ENCODE data around the gene PIK3C2G. TPM values are rescaled to one million over a fixed set of nuclear protein-coding genes. Genes with fewer than 3 reads are reported as not detected.

Gene PIK3C2G
- total RNA-seq, 8 experiments from 2014 or later = 0.05 to 0.92 (median 0.19) TPM; not detected in 5

DNA sequence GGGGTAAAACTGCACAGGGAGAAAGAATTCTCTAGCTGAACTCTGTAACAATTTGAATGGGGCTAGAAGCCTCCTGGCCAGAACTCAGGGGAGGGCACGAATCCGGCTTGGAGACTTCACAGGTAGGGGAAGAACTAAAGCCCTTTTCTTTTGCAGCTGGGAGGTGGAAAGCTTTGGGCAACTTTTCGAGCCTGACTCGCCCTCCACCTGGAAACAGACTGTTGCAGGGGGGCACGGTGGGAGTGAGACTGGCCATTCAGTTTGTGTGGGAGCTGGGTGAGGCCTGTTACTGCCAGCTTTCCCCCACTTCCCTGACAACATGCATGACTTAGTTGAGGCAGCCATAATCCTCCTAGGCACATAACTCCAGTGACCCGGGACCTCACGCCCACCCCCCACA is 340.6 kb downstream of the PIK3C2G start:
- 80 to 100% (median 97%) methylated on average over 1 to 3 of the region's 7 CpGs; no CpG with 5 or more reads in 6 of the 10 experiments for WGBS, 10 experiments
- no peak overlapping the region for H3K4me3 ChIP-seq
- H3K4me1 ChIP-seq (replicated peaks in 1 of 2) = no peaks in the 10 kb centered on the region
- H3K27ac ChIP-seq = no peak overlapping the region
- ATAC-seq (replicated peaks in 6 of 8) = no peak
- in situ Hi-C loops (cut with MboI; ENCODE audit: low pct_unique_long_range_greater_than_20kb in 2 of 9, low sequenced_read_pairs in 9 of 9, unreplicated experiment in 9 of 9) = no loop called here

DNA sequence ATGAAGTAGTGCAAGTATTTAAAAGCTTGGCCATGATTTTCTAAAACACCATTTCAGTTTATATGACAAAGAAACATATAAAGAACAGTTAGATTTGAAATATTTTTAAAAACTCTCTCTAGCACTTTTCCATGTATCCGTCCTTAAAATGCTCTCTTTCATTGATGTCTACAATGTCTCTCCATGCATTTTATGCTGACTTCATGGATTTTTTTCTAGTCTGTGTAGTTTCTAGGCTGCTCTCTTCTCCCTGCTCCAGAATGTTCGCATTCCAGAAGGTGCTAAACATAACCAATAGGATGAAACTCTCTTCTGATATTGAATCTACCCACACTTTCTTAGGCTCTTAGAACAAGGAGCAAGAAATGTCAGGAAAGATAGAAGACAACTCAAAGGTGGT is 351.7 kb downstream of the PIK3C2G start:
- no peaks in the 10 kb centered on the region for H3K4me1 ChIP-seq (replicated peaks in 1 of 2)
- no peak for ATAC-seq (replicated peaks in 6 of 8)
- H3K4me3 ChIP-seq = no peak overlapping the region
- WGBS, 10 experiments = 17 to 100% (median 89%) methylated on average over 1 to 2 of the region's 2 CpGs
- in situ Hi-C loops (cut with MboI; ENCODE audit: low pct_unique_long_range_greater_than_20kb in 2 of 9, low sequenced_read_pairs in 9 of 9, unreplicated experiment in 9 of 9) = no loop called here
- no peak overlapping the region for H3K27ac ChIP-seq

DNA sequence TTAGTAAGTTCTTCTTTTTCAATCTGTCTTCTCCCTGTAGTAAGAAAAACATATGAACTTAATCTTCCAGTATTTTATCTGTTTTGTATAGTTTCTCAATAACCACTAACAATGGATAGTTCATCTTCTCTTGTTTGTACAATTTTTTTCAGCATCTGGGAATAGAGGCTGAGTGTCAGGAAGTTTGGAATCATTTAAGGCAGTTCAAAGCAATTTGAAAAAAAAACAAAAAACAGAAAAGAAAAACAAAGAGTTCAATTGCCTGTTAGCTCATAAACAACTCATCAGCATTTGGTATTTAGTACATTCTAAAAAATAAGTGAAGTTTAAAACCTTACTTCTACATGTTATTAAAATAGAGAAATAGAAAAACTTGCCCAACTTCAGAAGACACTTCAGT is 359.7 kb downstream of the PIK3C2G start:
- no peak overlapping the region for H3K4me3 ChIP-seq
- no peaks in the 10 kb centered on the region for H3K4me1 ChIP-seq (replicated peaks in 1 of 2)
- in situ Hi-C loops (cut with MboI; ENCODE audit: low pct_unique_long_range_greater_than_20kb in 2 of 9, low sequenced_read_pairs in 9 of 9, unreplicated experiment in 9 of 9) = no loop called here
- ATAC-seq (replicated peaks in 6 of 8) = no peak
- H3K27ac ChIP-seq = no peak overlapping the region

DNA sequence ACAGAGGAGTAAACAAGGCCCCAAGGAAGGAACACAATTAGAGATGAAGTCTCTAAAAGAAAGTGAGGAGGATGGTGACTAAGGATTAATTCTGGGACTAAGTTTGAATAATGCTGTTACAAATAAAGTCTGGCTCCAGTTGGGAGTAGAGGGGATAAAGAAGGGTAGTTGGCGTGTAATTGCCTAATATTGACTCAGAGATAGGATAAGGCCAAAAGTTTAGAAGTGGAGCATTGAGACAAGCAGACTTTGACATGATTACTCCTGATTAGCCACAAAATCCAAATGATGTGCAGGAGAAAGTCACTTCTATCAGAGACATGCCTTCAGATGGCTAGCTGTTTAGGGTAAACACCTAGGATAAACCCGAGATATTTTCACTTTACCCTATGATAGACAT is 368.1 kb downstream of the PIK3C2G start:
- in situ Hi-C loops (cut with MboI; ENCODE audit: low pct_unique_long_range_greater_than_20kb in 2 of 9, low sequenced_read_pairs in 9 of 9, unreplicated experiment in 9 of 9) = no loop called here
- WGBS, 10 experiments = 45 to 100% (median 93%) methylated on average over 1 to 2 of the region's 2 CpGs; no CpG with 5 or more reads in 1 of the 10 experiments
- no peak for ATAC-seq (replicated peaks in 6 of 8)
- Histone ChIP-seq H3K4me3 (no peak overlapping the region), H3K27ac (no peak overlapping the region), H3K4me1 (replicated peaks in 1 of 2) (no peaks in the 10 kb centered on the region)

DNA sequence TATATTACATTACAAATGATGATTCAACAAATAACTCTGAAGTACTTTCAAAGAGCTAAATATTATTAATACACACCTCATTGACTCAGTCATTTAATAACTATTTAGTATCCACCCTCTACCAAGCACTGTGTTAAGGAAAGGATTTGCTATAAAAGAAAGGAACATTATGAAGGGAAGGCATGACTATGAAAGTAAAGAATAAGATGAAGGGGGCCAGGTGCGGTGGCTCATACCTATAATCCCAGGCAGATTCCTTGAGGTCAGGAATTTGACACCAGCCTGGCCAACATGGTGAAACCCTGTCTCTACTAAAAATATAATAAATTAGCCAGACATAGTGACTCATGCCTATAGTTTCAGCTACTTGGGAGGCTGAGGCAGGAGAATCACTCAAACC is 368.6 kb downstream of the PIK3C2G start:
- WGBS, 10 experiments = 67 to 100% (median 83%) methylated on average over 1 of the region's 1 CpG; no CpG with 5 or more reads in 4 of the 10 experiments
- Histone ChIP-seq H3K4me3 (no peak overlapping the region), H3K27ac (no peak overlapping the region), H3K4me1 (replicated peaks in 1 of 2) (no peaks in the 10 kb centered on the region)
- in situ Hi-C loops (cut with MboI; ENCODE audit: low pct_unique_long_range_greater_than_20kb in 2 of 9, low sequenced_read_pairs in 9 of 9, unreplicated experiment in 9 of 9) = no loop called here
- ATAC-seq (replicated peaks in 6 of 8) = no peak

DNA sequence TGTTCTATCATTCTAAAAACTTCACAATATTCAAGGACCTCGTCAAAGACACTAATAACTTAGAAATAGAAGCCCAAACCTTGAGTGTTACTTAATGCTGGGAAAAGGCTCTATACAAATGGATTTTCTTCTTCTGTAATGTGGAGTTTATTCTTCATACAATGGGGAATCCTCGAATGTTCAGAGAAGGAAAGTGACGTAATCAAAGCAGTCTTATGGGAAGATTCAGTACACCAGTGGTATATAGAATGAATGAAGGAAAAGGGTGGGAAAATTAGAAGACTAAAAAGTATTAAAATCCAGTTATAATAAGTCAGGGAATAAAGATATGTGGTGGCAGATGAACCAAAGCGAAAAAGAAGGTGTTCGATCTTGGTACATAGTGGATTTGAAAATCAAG is 370.0 kb downstream of the PIK3C2G start:
- WGBS, 10 experiments = 37 to 100% (median 87%) methylated on average over 1 to 5 of the region's 5 CpGs
- Histone ChIP-seq H3K4me3 (no peak overlapping the region), H3K27ac (no peak overlapping the region), H3K4me1 (replicated peaks in 1 of 2) (no peaks in the 10 kb centered on the region)
- in situ Hi-C loops (cut with MboI; ENCODE audit: low pct_unique_long_range_greater_than_20kb in 2 of 9, low sequenced_read_pairs in 9 of 9, unreplicated experiment in 9 of 9) = no loop called here
- no peak for ATAC-seq (replicated peaks in 6 of 8)

DNA sequence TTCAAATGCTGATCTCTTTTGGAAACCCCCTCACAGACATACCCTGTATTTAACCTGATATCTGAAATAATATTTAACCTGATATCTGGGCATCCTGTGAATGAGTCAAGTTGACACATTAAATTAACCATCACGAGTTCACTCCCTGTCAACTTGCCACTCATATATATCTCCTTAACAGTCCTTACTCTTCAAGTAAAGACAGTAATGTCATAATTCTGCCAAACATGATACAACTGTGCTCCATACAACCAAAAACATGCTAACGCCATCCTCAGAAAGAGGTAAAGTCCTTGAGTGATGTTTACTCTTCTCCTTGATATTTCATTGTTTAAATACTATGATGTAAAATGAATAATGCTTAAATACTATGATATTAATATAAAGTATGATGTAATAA is 371.5 kb downstream of the PIK3C2G start:
- Histone ChIP-seq H3K4me1 (replicated peaks in 1 of 2) (no peaks in the 10 kb centered on the region), H3K4me3 (no peak overlapping the region), H3K27ac (no peak overlapping the region)
- in situ Hi-C loops (cut with MboI; ENCODE audit: low pct_unique_long_range_greater_than_20kb in 2 of 9, low sequenced_read_pairs in 9 of 9, unreplicated experiment in 9 of 9) = no loop called here
- no peak for ATAC-seq (replicated peaks in 6 of 8)
- WGBS, 10 experiments = 17 to 100% (median 75%) methylated on average over 1 to 2 of the region's 2 CpGs; no CpG with 5 or more reads in 1 of the 10 experiments

DNA sequence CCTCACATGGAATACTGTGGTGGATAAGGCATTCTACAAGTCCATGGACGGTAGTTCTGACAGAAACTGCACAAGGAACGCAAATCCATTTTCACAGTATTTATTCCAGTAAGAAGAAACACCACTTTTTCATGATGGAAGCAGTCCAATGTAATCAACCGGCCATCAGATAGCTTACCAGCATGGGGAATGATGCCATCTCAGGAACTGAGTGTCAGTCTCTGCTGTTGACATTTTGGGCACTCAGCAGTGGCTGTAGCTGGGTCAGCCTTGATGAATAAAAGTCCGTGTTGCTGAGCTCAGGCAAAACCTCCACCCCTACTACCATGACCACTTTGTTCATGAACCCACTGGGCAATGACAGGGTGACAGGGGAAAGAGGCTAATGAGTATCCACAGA is 373.1 kb downstream of the PIK3C2G start:
- in situ Hi-C loops (cut with MboI; ENCODE audit: low pct_unique_long_range_greater_than_20kb in 2 of 9, low sequenced_read_pairs in 9 of 9, unreplicated experiment in 9 of 9) = no loop called here
- WGBS, 10 experiments = 20 to 100% (median 69%) methylated on average over 1 to 4 of the region's 4 CpGs; no CpG with 5 or more reads in 3 of the 10 experiments
- Histone ChIP-seq H3K4me3 (no peak overlapping the region), H3K4me1 (replicated peaks in 1 of 2) (no peaks in the 10 kb centered on the region), H3K27ac (no peak overlapping the region)
- ATAC-seq (replicated peaks in 6 of 8) = no peak

DNA sequence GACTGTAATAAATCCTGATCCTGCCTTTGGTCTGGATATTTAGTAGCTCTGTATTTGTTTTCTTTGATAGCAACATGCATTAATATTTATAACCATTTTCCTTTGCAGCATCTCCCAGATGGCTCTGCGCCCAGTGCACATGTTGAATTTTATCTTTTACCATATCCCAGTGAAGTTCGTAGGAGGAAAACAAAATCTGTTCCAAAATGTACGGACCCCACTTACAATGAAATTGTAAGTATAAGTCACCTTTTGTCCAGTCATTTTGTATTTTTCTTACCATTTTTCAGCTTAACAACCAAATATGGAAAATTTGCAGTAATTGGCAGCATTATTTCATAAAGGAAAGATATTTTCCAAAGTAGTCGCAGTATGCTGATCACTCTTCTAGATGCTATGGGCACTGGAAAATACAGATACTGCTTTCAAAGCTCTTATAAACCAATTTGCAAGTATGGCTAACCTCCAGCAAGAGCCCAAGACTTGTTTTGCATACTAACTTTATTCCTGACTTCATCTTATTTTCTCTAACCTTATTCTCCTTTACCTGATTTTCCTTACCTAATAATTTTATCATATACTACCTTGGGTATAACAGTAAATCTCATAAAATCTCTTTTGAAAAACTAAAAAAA is 379.1 kb downstream of the PIK3C2G start:
- in situ Hi-C loops (cut with MboI; ENCODE audit: low pct_unique_long_range_greater_than_20kb in 2 of 9, low sequenced_read_pairs in 9 of 9, unreplicated experiment in 9 of 9) = no loop called here
- H3K4me3 ChIP-seq = no peak overlapping the region
- no peak overlapping the region for H3K27ac ChIP-seq
- no peaks in the 10 kb centered on the region for H3K4me1 ChIP-seq (replicated peaks in 1 of 2)
- ATAC-seq (replicated peaks in 6 of 8) = no peak
- 33 to 100% (median 90%) methylated on average over 1 to 4 of the region's 4 CpGs for WGBS, 10 experiments

DNA sequence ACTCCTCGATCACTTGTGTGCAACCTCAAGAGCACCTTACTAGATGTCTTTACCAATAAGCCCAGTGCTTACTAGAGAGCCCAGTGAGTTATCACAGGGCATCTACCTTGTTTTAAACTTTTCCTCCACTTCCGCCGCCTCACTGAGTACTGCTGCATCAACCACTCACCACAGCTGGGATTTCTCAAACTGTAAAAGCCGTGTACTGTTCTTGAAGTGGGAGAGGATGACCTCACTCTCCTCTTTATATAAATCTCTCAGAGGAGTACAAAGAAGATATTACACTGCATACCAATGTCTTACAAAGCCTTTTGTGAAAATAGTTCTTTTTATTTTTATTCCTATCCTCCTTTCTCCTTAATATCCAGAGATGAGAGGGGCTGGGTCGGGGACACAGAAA is 382.4 kb downstream of the PIK3C2G start:
- Histone ChIP-seq H3K4me1 (replicated peaks in 1 of 2) (peaks cover 0 to 3% of the 10 kb centered on the region in 2 donors), H3K27ac (no peak overlapping the region), H3K4me3 (no peak overlapping the region)
- ATAC-seq (replicated peaks in 6 of 8) = peak in 5 of 8 experiments; percentile 74 to 97 (median 93)
- in situ Hi-C loops (cut with MboI; ENCODE audit: low pct_unique_long_range_greater_than_20kb in 2 of 9, low sequenced_read_pairs in 9 of 9, unreplicated experiment in 9 of 9) = no loop called here
- WGBS, 10 experiments = 40 to 100% (median 91%) methylated on average over 1 to 4 of the region's 5 CpGs; no CpG with 5 or more reads in 3 of the 10 experiments

DNA sequence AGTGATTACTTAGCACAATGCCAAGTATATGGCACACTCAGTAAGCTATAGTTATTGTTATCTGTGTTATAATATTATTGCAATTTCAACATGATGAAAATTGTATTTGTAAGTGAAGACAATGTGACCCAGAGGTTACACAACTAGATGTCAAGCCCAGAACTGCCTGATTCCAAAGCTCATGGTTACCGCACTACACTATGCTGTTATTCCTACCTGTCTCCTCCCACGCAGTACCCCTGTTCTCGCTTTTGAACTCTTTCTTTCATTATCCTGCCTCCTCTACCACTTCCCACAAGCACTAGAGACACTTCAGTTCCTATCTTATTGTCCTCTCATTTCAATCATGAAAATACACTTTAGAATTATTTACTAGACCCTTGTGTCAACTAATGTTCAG is 383.2 kb downstream of the PIK3C2G start:
- in situ Hi-C loops (cut with MboI; ENCODE audit: low pct_unique_long_range_greater_than_20kb in 2 of 9, low sequenced_read_pairs in 9 of 9, unreplicated experiment in 9 of 9) = no loop called here
- ATAC-seq (replicated peaks in 6 of 8) = no peak
- WGBS, 10 experiments = 83 to 100% (median 90%) methylated on average over 1 to 3 of the region's 3 CpGs; no CpG with 5 or more reads in 3 of the 10 experiments

DNA sequence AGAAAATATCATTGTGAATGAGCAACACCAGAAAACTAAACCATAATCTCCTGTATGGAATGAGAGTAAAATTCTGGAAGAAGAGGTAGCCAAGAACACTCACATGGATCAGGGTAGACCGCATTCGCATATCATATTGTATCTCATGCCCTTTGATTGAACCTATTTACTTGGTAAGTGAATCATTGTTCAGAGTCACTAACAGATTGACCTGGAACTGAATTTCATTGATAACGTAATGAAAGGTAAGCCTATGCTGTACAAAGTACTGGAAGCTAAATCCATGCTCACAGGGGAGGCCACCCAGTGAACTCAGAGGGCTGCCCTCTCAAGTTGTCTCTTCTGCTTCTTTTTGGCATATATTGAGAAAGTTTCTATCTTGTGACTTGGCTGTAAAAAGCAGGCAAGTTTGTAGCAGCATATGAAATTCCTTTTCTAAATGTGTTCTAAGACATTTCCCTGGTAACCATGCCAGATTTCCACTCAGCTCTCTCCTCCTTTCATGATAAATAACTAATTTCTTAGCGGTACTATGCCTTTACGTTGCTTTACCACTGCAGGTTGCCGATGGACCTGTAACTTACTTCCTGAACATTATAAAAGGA is 385.1 kb downstream of the PIK3C2G start:
- H3K4me3 ChIP-seq = no peak overlapping the region
- peaks cover 0 to 3% of the 10 kb centered on the region in 2 donors for H3K4me1 ChIP-seq (replicated peaks in 1 of 2)
- H3K27ac ChIP-seq = no peak overlapping the region
- ATAC-seq (replicated peaks in 6 of 8) = peak in 1 of 8 experiments; percentile 58
- WGBS, 10 experiments = 51 to 100% (median 89%) methylated on average over 2 to 6 of the region's 6 CpGs; no CpG with 5 or more reads in 1 of the 10 experiments
- in situ Hi-C loops (cut with MboI; ENCODE audit: low pct_unique_long_range_greater_than_20kb in 2 of 9, low sequenced_read_pairs in 9 of 9, unreplicated experiment in 9 of 9) = no loop called here

More for the DNA sequence above, 383.2 kb downstream of the PIK3C2G start:
- H3K27ac ChIP-seq = no peak overlapping the region
- H3K4me3 ChIP-seq = no peak overlapping the region
- peaks cover 0 to 3% of the 10 kb centered on the region in 2 donors for H3K4me1 ChIP-seq (replicated peaks in 1 of 2)

DNA sequence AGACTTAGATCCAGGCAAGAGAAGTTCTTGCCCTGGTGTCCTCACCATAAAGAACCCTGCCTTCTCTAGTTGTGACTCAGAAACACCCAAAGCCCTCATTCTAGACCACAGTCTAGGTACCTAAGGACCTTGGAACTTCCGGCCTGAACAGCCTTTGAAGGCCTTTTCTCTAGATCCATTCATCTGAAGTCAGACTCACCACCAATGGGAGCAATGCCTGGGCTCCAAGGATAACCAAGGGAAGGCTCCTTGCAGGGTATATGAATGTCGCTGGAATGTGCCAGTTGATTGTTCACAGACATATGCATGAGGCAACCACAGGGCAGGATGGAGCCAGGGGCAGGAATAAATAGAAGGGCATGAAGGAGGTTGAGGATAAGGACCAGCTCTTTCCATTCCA is 390.2 kb downstream of the PIK3C2G start:
- H3K4me3 ChIP-seq = no peak overlapping the region

DNA sequence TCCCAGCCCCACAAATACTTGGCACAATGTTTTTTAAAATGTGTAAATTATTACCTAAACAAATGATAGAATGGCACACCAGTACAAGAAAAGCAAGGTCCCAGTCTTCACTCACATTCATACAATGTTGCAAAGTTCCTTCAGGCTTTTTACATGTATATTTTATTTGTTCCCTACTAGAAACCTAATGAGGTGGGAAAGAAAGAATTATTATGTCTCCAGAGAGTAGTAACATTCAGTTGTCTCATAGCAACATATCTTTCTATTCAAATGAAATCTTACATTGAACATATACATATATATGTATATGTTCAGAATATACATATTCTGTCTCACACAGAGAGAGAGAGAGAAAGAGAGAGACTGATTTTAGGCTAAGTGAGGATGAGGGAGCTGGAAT is 391.3 kb downstream of the PIK3C2G start:
- Histone ChIP-seq H3K4me1 (replicated peaks in 1 of 2) (peaks cover 0 to 6% of the 10 kb centered on the region in 2 donors), H3K27ac (no peak overlapping the region), H3K4me3 (no peak overlapping the region)
- ATAC-seq (replicated peaks in 6 of 8) = peak in 1 of 8 experiments; percentile 24
- in situ Hi-C loops (cut with MboI; ENCODE audit: low pct_unique_long_range_greater_than_20kb in 2 of 9, low sequenced_read_pairs in 9 of 9, unreplicated experiment in 9 of 9) = no loop called here

More for the DNA sequence above, 390.2 kb downstream of the PIK3C2G start:
- Histone ChIP-seq H3K4me1 (replicated peaks in 1 of 2) (peaks cover 0 to 6% of the 10 kb centered on the region in 2 donors), H3K27ac (no peak overlapping the region)
- ATAC-seq (replicated peaks in 6 of 8) = no peak
- in situ Hi-C loops (cut with MboI; ENCODE audit: low pct_unique_long_range_greater_than_20kb in 2 of 9, low sequenced_read_pairs in 9 of 9, unreplicated experiment in 9 of 9) = no loop called here
- whole genome bisulfite sequencing, 10 experiments = 80 to 100% (median 100%) methylated on average over 1 of the region's 2 CpGs; no CpG with 5 or more reads in 6 of the 10 experiments
